Measurements from ENCODE around the gene PPT2. TPM values are rescaled to one million over a fixed set of nuclear protein-coding genes. Genes with fewer than 3 reads are reported as not detected.

Gene PPT2
- total RNA-seq, 4 donors from 2014 or later = 16.5 to 44.8 (median 22.1) TPM

DNA sequence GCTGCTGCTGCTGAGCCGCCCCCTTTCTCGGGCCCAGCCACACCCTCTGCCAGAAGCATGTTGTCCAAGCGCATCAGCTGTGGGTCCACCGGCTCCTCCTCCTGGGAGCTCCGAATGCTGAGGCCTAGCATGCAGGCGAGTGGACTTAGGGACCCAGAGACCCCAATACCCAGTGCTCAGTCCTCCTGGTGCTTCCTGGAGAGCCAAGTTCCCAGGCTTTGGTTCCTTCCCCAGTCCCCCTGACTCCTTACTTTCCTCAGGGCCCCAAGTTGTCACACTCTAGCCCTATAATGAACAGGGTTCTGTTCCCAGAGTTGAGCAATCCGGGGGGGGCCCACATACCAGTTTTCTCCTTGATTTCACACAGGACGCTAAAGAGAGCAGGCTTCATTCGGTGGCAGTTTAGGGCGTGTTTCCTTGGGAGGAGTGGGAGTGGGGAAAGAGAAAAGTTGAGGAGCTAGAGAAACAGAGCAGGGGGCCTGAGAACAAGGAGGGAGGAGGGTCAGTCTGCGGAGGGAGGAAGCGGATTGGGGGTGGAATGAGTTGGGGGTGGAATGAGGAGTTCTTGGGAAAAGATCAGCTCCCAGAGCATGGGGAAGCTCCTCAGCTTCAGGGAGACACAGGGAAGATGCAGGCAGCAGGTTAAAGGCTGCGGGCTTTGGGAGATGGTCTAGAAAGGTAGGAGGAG lies 34.6 kb downstream of the PPT2 start:
- TF ChIP-seq, protein P1, sequence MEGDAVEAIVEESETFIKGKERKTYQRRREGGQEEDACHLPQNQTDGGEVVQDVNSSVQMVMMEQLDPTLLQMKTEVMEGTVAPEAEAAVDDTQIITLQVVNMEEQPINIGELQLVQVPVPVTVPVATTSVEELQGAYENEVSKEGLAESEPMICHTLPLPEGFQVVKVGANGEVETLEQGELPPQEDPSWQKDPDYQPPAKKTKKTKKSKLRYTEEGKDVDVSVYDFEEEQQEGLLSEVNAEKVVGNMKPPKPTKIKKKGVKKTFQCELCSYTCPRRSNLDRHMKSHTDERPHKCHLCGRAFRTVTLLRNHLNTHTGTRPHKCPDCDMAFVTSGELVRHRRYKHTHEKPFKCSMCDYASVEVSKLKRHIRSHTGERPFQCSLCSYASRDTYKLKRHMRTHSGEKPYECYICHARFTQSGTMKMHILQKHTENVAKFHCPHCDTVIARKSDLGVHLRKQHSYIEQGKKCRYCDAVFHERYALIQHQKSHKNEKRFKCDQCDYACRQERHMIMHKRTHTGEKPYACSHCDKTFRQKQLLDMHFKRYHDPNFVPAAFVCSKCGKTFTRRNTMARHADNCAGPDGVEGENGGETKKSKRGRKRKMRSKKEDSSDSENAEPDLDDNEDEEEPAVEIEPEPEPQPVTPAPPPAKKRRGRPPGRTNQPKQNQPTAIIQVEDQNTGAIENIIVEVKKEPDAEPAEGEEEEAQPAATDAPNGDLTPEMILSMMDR (IDR thresholded peaks at IDR 0.05; ENCODE audit: low read depth) = no peak

DNA sequence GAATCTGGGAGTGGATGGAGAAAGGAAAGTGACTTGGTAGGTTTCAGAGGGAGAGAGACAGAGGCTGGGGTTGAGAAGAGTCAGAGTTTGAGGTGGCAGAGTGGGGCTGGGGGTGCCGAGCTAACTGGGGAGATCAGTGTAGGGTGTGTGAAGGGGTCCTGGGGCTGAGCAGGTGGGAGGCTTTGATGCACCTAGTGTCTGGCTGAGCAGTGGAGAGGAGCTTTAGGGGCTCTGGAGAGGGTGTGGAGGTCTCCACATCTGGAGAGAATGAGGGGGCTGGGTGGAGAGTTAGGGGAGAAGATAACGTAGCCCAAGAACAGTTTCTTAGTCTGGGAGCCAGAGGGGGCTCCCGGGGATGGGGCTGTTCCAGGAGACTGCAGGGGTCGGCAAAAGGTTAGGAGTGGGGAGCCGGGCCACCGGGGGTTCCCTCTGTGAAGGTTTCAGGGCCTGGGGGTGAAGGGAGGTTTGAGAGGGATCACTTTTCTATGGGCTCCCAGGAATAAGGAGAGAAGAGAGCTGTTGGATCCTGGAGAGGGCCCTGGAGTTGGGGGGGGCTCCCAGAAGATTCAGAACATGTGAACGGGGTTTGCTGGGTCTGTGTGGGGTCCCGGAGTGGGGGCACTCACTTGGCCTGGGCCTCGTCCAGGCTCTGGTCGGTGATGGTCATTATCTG lies 35.3 kb downstream of the PPT2 start:
- TF ChIP-seq, protein P1 (IDR thresholded peaks at IDR 0.05; ENCODE audit: low read depth) = no peak

DNA sequence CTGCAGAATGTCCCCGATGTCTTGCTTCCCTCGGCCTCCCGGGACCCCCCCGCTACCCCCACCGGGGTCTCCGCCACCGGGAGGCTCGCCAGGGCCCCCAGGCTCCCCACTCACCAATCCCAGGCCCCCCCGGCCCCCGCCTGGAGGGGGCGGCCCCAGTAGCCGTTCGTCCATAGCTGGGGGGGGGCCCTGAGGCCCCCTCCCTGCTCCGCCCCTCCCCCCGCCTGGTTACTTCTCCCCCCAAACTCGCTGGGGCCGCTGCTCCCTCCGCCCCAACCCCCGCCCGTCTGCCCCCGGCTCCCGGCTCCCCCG lies 35.8 kb downstream of the PPT2 start:
- TF ChIP-seq, protein P1 (IDR thresholded peaks at IDR 0.05; ENCODE audit: low read depth) = no peak

DNA sequence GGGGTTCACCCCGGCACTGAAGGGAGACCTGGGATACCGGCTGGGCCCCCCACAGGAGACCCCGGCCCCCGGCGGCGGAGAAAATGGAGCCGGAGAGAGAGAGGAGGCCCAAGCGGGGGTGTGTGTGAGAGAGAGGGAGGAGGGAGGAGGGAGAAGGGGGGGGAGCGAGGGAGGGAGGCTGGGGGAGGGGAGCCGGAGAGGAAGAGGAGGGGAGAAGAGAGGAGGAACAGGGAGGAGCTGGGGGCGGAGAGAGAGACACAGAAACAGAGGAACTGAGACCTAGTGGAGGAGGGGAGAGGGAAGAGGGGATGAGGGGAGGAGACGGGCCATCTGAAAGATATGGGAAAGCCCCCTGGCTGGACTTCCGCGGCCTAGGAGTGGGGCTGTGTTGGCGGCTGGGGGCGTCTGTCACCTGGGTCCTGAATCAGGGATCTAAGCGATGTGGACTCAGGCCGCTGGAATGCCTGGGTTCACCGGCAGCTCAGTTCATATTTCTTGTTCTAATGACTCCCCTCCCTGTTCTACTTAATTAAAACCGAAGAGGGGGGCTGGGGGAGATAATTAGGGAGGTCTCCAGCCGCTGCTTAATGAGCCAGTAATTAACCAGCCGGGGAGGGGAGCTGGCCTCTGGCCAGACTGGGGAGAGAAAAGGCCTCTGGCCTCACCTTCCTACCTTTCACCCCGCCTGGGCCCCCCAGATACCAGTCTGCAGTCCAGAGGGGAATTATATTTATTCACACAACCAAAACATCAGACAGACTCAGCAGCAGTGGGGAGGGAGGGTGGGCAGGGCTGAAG lies 36.3 kb downstream of the PPT2 start, which contains the start of gene PBX2:
PBX2 (minus strand) TSS at position 149 of the 798 bp plus-strand sequence. CDS start 287 bp downstream, outside the sequence.
- TF ChIP-seq, protein P1 (IDR thresholded peaks at IDR 0.05; ENCODE audit: low read depth) = no peak

DNA sequence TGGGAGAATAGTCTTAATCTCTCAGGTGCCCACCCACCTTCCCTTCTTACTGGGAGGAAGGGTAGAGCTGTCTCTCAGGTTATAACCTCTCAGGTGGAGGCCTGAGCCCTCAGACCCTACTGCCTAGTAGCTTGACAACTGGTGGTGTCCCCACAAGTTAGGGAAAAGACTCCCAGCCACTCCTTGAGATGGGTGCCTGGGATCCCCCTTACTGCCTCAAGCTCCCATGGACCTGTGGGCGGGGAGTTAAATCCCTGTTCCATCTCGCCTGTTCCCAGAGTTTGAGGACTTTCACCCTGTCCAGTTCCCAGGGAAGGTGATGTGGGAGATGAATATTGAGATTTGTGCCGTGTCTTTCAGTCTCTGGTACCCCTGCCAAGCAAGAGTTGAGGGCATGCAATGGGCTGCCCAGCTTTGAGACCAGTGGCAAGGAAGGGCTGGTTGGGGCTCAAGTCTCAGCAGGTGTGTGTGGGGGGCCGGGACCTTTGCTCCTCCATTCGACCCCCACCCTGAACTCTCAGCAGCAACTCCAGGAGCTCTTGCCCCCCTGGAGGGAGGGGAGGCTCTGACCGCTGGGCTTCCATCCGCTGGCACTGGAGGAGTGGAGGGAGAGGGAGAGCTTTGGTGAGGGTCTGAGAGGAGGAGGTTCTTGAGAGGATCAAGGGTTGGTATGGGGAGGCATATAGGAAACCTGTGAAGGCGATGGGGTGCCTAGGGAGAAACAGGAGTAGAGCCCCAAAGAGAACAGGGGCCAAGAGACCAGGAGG lies 37.2 kb downstream of the PPT2 start:
- TF ChIP-seq, protein P1 (IDR thresholded peaks at IDR 0.05; ENCODE audit: low read depth) = no peak

DNA sequence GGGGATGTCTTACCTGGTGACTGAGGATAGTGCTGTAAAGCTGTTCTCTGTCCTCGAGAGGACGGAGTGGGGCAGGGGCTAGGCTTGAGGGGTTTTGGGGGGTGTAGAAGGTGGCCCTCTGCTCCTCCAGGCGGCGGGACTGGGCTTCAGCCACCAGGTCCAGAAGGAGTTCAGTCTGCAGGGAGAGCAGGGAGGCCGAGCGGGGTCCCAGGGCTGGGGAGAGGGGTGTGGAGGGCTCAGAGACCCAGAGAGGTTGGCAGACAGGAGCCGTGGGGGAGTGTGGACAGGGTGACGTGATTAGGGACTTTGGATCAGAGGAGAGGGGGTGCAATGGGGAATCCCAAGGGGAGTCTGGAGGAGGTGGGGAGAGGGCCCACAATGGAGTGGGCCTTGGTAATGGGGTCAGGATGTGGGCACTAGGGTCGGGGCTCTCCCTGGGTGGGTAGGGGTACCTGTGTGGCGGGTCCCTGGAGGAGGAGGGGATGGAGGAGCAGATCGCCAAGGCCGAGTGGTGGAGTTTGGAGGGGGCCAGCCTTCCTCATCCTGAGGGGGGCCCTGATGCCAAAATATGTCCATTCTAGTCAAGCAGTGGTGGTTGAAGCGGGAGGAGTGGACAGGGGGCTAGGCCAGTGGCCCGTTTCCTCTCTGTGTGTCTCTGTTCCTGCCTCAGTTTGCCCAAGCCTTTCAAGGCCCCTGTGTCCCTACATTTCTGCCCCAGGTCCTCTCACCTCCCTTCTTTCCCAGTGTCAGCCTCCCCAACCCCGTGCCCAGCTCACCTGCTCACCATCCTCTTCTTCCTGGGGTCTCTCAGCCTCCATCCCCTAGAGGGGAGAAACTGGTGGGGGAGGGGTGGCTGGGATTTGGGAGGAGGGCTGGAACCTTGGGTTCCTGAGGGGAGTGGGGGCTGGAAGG lies 38.0 kb downstream of the PPT2 start:
- TF ChIP-seq, protein P1 (IDR thresholded peaks at IDR 0.05; ENCODE audit: low read depth) = no peak

All from subcutaneous adipose tissue (tissue), 4 donors.